ENCODE results near the gene PDZK1.
"Not testable (repeated sequence)": the region's sequence is repeated elsewhere in the genome, so short reads cannot be mapped to it uniquely, and the experiment has no call there.

Gene PDZK1

GRCh38 chr1:145710291-145711027 is 3.3 kb upstream of the PDZK1 start:
- no peak for DNase-seq

GRCh38 chr1:145708063-145708462 is 895 bp upstream of the PDZK1 start:
- no peak for DNase-seq

- no peak for DNase-seq
These were observed 993 bp downstream of the PDZK1 start for GRCh38 chr1:145706086-145706664.

- no peak for DNase-seq
These were observed 1.5 kb downstream of the PDZK1 start for GRCh38 chr1:145705622-145706021.

- DNase-seq, result no peak
These were observed 4.3 kb downstream of the PDZK1 start for GRCh38 chr1:145702826-145703225.

- no peak for DNase-seq
These were observed 5.1 kb downstream of the PDZK1 start for GRCh38 chr1:145702052-145702451.

GRCh38 chr1:145701306-145701862 is 5.8 kb downstream of the PDZK1 start:
- no peak for DNase-seq

- no peak for DNase-seq
These were observed 10.6 kb downstream of the PDZK1 start for GRCh38 chr1:145696630-145696960.

- no peak for DNase-seq
These were observed 11.1 kb downstream of the PDZK1 start for GRCh38 chr1:145695821-145696629.

GRCh38 chr1:145692785-145693443 is 14.3 kb downstream of the PDZK1 start:
- DNase-seq, result no peak

GRCh38 chr1:145690587-145691558 is 16.3 kb downstream of the PDZK1 start:
- DNase-seq, result peak; percentile 42

- DNase-seq, result no peak
These were observed 17.2 kb downstream of the PDZK1 start for GRCh38 chr1:145689922-145690321.

GRCh38 chr1:145688924-145689323 is 18.2 kb downstream of the PDZK1 start:
- DNase-seq, result no peak

- no peak for DNase-seq
These were observed 18.8 kb downstream of the PDZK1 start for GRCh38 chr1:145688328-145688727.

GRCh38 chr1:145686078-145686477 is 21.1 kb downstream of the PDZK1 start:
- not testable (repeated sequence) for DNase-seq

- not testable (repeated sequence) for DNase-seq
These were observed 22.3 kb downstream of the PDZK1 start for GRCh38 chr1:145684858-145685257.

- not testable (repeated sequence) for DNase-seq
These were observed 34.0 kb downstream of the PDZK1 start for GRCh38 chr1:145673217-145673616.

GRCh38 chr1:145670995-145671745 is 36.0 kb downstream of the PDZK1 start:
- DNase-seq, result not testable (repeated sequence)

GRCh38 chr1:145665015-145665414 is 42.2 kb downstream of the PDZK1 start:
- not testable (repeated sequence) for DNase-seq

- not testable (repeated sequence) for DNase-seq
These were observed 44.7 kb downstream of the PDZK1 start for GRCh38 chr1:145662502-145662901.
